Kidney epithelial cell (primary cell): ENCODE results near the gene TENM3. TPM values are rescaled to one million over a fixed set of nuclear protein-coding genes. Genes with fewer than 3 reads are reported as not detected.

Experiments used
- DNase-seq: peaks from one replicate; pipeline ENCODE4 v3.0.0-alpha.2; 2010; ENCODE audit warnings: low read depth
- H3K27me3 ChIP-seq: 2 replicates; pipeline ENCODE4 v1.6.0; 2011; ENCODE audit warnings: low read length; ENCODE audit not compliant: control insufficient read depth, insufficient read depth
- H3K36me3 ChIP-seq: 2 replicates; pipeline ENCODE4 v1.5.1; 2011; ENCODE audit warnings: low read length; ENCODE audit not compliant: control insufficient read depth, insufficient read depth
- H3K4me3 ChIP-seq: 2 replicates; pipeline ENCODE4 v1.5.1; 2011; ENCODE audit warnings: low read depth, mild to moderate bottlenecking, control low read depth, low read length
- CTCF ChIP-seq: IDR thresholded peaks from 2 replicates; pipeline ENCODE4 v1.5.1; 2011; ENCODE audit warnings: mild to moderate bottlenecking, moderate library complexity, low read length, control low read depth, inconsistent platforms; ENCODE audit not compliant: insufficient read depth, poor library complexity, severe bottlenecking
- total RNA-seq: library from RNA; depleted of rRNA; stranded (reverse); fragments of >200 nt; gene quantifications from 2 replicates; pipeline ENCODE4 v1.2.3, GENCODE V29; 2015

The TENM3 gene
- total RNA-seq, 1 donor from 2014 or later: 11.2 TPM

GRCh38 chr4:182213004-182213403 lies 30.2 kb upstream of the TENM3 start:
- H3K4me3 ChIP-seq: no peak overlapping the region
- no peaks in the 10 kb centered on the region for H3K27me3 ChIP-seq
- TF ChIP-seq CTCF: no peak
- DNase-seq: no peak
- H3K36me3 ChIP-seq: no peaks in the 10 kb centered on the region

GRCh38 chr4:182215148-182215547 lies 28.1 kb upstream of the TENM3 start:
- H3K36me3 ChIP-seq: no peaks in the 10 kb centered on the region
- DNase-seq: no peak
- no peak overlapping the region for H3K4me3 ChIP-seq
- TF ChIP-seq CTCF: no peak
- H3K27me3 ChIP-seq: no peaks in the 10 kb centered on the region

GRCh38 chr4:182216005-182216404 lies 27.2 kb upstream of the TENM3 start:
- TF ChIP-seq CTCF: no peak
- no peak for DNase-seq
- Histone ChIP-seq H3K4me3 (no peak overlapping the region), H3K36me3 (no peaks in the 10 kb centered on the region), H3K27me3 (no peaks in the 10 kb centered on the region)

GRCh38 chr4:182219411-182220056 lies 23.7 kb upstream of the TENM3 start:
- Histone ChIP-seq H3K36me3 (no peaks in the 10 kb centered on the region), H3K4me3 (no peak overlapping the region), H3K27me3 (no peaks in the 10 kb centered on the region)
- no peak for TF ChIP-seq CTCF
- DNase-seq: no peak

GRCh38 chr4:182221987-182222386 lies 21.2 kb upstream of the TENM3 start:
- TF ChIP-seq CTCF: no peak
- DNase-seq: no peak
- Histone ChIP-seq H3K4me3 (no peak overlapping the region), H3K36me3 (no peaks in the 10 kb centered on the region), H3K27me3 (no peaks in the 10 kb centered on the region)

- no peak for DNase-seq
- no peak overlapping the region for H3K4me3 ChIP-seq
- H3K27me3 ChIP-seq: no peaks in the 10 kb centered on the region
- TF ChIP-seq CTCF: no peak
- H3K36me3 ChIP-seq: no peaks in the 10 kb centered on the region
Measured at GRCh38 chr4:182222766-182223165, 20.4 kb upstream of the TENM3 start.
